Mammary epithelial cell (primary cell): ENCODE results near the gene PIP5K1C.

ENCODE experiments used
- CTCF ChIP-seq, 2 donors: IDR thresholded peaks in 1 of 2; conservative IDR thresholded peaks in 1 of 2; 2 replicates each; pipeline ENCODE4 v1.5.1; 2011 to 2012; ENCODE audit warnings: inconsistent platforms in 2 of 2, low read length in 2 of 2, mild to moderate bottlenecking in 2 of 2, control low read depth in 1 of 2, low read depth in 1 of 2; ENCODE audit not compliant: insufficient read depth in 1 of 2; ENCODE audit errors: extremely low read depth in 1 of 2
- EZH2 ChIP-seq: IDR thresholded peaks from 2 replicates; pipeline ENCODE4 v1.6.1; 2012; ENCODE audit warnings: low read length, inconsistent platforms, borderline replicate concordance

GRCh38 chr19:3708207-3708931 is 8.1 kb upstream of the PIP5K1C start, which contains the start of gene TJP3:
- TF ChIP-seq CTCF (conservative IDR thresholded peaks at IDR 0.05 in 1 of 2, IDR thresholded peaks at IDR 0.05 in 1 of 2; ENCODE audit: extremely low read depth in 1 of 2, insufficient read depth in 1 of 2, low read depth in 1 of 2, low read length in 2 of 2) (no peak), EZH2 (no peak)
